SK-N-MC (cell line): Measurements from ENCODE around the gene GPNMB.

ENCODE experiments used
- EZH2 ChIP-seq: fragments of 200-600 bp; sonication (generic); IDR thresholded peaks from one replicate; pipeline ENCODE4 v1.6.1; 2017; ENCODE audit warnings: antibody characterized with exemption
- FOXP2 ChIP-seq: optimal IDR thresholded peaks from 2 replicates; pipeline ENCODE3; 2011; ENCODE audit warnings: mild to moderate bottlenecking, moderate library complexity; ENCODE audit not compliant: insufficient read depth; ENCODE audit errors: extremely low read length, control extremely low read depth
- POLR2AphosphoS5 ChIP-seq: IDR thresholded peaks from 2 replicates; pipeline ENCODE4 v1.6.1; 2012; ENCODE audit warnings: mild to moderate bottlenecking, low read depth, low read length, borderline replicate concordance

DNA sequence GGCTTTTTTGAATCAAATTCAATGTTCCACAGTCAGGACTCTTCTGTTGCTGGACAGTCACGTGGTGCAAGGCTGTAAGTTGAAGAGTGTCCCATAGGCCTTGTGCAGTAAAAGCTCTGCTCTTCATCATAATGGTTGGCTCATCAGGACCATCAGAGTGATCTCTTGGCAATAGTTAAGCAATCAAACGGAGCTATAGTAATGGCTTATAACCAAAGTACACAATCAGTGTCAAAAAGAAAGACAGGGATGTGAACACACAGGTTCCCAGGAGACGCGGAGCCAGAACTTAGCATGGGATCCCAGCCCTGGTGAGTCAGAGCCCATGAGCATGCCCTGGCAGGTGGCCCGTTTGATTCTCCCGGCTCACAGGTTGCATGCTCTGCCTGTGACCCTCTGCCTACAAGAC lies 10.8 kb upstream of the GPNMB start:
- TF ChIP-seq POLR2AphosphoS5 (no peak), EZH2 (no peak), FOXP2 (no peak)
